HFFc6 (cell line): ENCODE data around the gene INF2. TPM values are rescaled to one million over a fixed set of nuclear protein-coding genes. Genes with fewer than 3 reads are reported as not detected.
A peak's percentile ranks its signal among the peaks of the same experiment; 100 is the strongest.

Experiments used
- DNase-seq: peaks from one replicate; pipeline ENCODE4 v3.0.0-alpha.2; 2018
- H3K27ac Mint-ChIP-seq: 2 replicates; pipeline ENCODE4 v1.8.0; 2020; ENCODE audit warnings: mild to moderate bottlenecking, mixed read lengths
- H3K27me3 Mint-ChIP-seq: 2 replicates; pipeline ENCODE4 v1.8.0; 2021; ENCODE audit warnings: mild to moderate bottlenecking, moderate library complexity, mixed read lengths; ENCODE audit not compliant: insufficient read depth
- H3K36me3 Mint-ChIP-seq: 2 replicates; pipeline ENCODE4 v1.8.0; 2021; ENCODE audit warnings: low read depth, mixed read lengths
- H3K4me1 Mint-ChIP-seq: 2 replicates; pipeline ENCODE4 v1.8.0; 2020; ENCODE audit warnings: low read depth, mixed read lengths
- H3K4me3 Mint-ChIP-seq: 2 replicates; pipeline ENCODE4 v1.8.0; 2020; ENCODE audit warnings: mild to moderate bottlenecking, moderate library complexity, mixed read lengths
- H3K9me3 Mint-ChIP-seq: 2 replicates; pipeline ENCODE4 v1.8.0; 2020; ENCODE audit warnings: mild to moderate bottlenecking, mixed read lengths
- CTCF ChIP-seq: fragments of 200-600 bp; sonication (generic); IDR thresholded peaks from 2 replicates; pipeline ENCODE4 v1.5.0; 2021; ENCODE audit warnings: antibody characterized with exemption, mild to moderate bottlenecking
- total RNA-seq, 6 experiments: library from RNA; stranded (reverse); fragmentation: NEBNext Ultra II Directional; extraction: Animal tissue kit (Norgen Biotek cat#: 25700); gene quantifications; 2 replicates in 1 of 6; 3 replicates in 5 of 6; pipeline ENCODE4 v1.2.3, GENCODE V29; 2021

INF2 gene
- total RNA-seq, 6 experiments from 2014 or later = 111 to 121 (median 116) TPM

- H3K9me3 Mint-ChIP-seq = no peaks in the 10 kb centered on the region
- no peak overlapping the region; the same call in 1 of the 2 replicates for H3K27ac Mint-ChIP-seq
- H3K27me3 Mint-ChIP-seq = peaks cover 9% of the 10 kb centered on the region
- no peak overlapping the region for H3K4me3 Mint-ChIP-seq
- peaks cover 8% of the 10 kb centered on the region for H3K4me1 Mint-ChIP-seq
- no peak for TF ChIP-seq CTCF
- DNase-seq = no peak
- peaks cover 4% of the 10 kb centered on the region; the same call in 1 of the 2 replicates for H3K36me3 Mint-ChIP-seq
Measured at GRCh38 chr14:104706733-104707607, 17.6 kb downstream of the INF2 start.

- no peak for DNase-seq
- Mint-ChIP-seq H3K27ac (no peak overlapping the region), H3K36me3 (peaks cover 4% of the 10 kb centered on the region; the same call in 1 of the 2 replicates), H3K4me3 (no peak overlapping the region), H3K4me1 (peaks cover 8% of the 10 kb centered on the region), H3K27me3 (peaks cover 9% of the 10 kb centered on the region), H3K9me3 (no peaks in the 10 kb centered on the region)
- no peak for TF ChIP-seq CTCF
Measured at GRCh38 chr14:104707608-104708595, 18.5 kb downstream of the INF2 start.

GRCh38 chr14:104708606-104709268 lies 19.3 kb downstream of the INF2 start:
- Mint-ChIP-seq H3K4me3 (peak overlapping the region; percentile 17; the same call in 1 of the 2 replicates), H3K9me3 (no peaks in the 10 kb centered on the region), H3K27ac (peak overlapping the region; percentile 18; the same call in 1 of the 2 replicates), H3K36me3 (peaks cover 4% of the 10 kb centered on the region; the same call in 1 of the 2 replicates), H3K4me1 (peaks cover 8% of the 10 kb centered on the region), H3K27me3 (peaks cover 9% of the 10 kb centered on the region)
- DNase-seq = peak; percentile 40
- peak; percentile 98 for TF ChIP-seq CTCF

GRCh38 chr14:104709387-104710039 lies 20.1 kb downstream of the INF2 start:
- no peak for DNase-seq
- TF ChIP-seq CTCF = no peak
- peaks cover 9% of the 10 kb centered on the region for H3K27me3 Mint-ChIP-seq
- H3K4me1 Mint-ChIP-seq = peaks cover 8% of the 10 kb centered on the region
- no peak overlapping the region for H3K27ac Mint-ChIP-seq
- H3K9me3 Mint-ChIP-seq = no peaks in the 10 kb centered on the region
- H3K4me3 Mint-ChIP-seq = no peak overlapping the region
- H3K36me3 Mint-ChIP-seq = peaks cover 4% of the 10 kb centered on the region; the same call in 1 of the 2 replicates
